Endothelial cell of umbilical vein (primary cell): ENCODE measurements around the gene AKAP13. TPM values are rescaled to one million over a fixed set of nuclear protein-coding genes. Genes with fewer than 3 reads are reported as not detected.

Source experiments
- BruUV-seq: library from RNA; stranded (reverse); fragments of 400-500 nt; replicated peaks from 2 replicates; lab custom pipeline; 2021; lab: Mats Ljungman, UMichigan
- CTCF ChIA-PET: fragments of 300-600, 350-600 bp; sonication (Branson Sonifier 250); formaldehyde crosslinking; loops from one replicate; lab custom pipeline; 2021; ENCODE audit warnings: antibody characterized with exemption, inconsistent platforms; lab: Charles Lee
- POLR2A ChIA-PET: fragments of 300-600, 350-600 bp; sonication (Branson Sonifier 250); formaldehyde crosslinking; loops from one replicate; lab custom pipeline; 2021; ENCODE audit warnings: antibody characterized with exemption, inconsistent platforms; lab: Charles Lee
- DNase-seq: peaks from one replicate; pipeline ENCODE4 v3.0.0-alpha.2; 2011; ENCODE audit warnings: low read depth, low spot score
- FAIRE-seq: peaks from 2 replicates; lab custom pipeline; 2011; peaks lifted over from hg19 to GRCh38; lab: Jason Lieb, UNC
- H2AFZ ChIP-seq: 2 replicates; pipeline ENCODE4 v1.6.0; 2012; ENCODE audit warnings: low read depth, low read length, control low read depth, inconsistent platforms
- H3K27ac ChIP-seq: 2 replicates; pipeline ENCODE4 v1.5.1; 2011; ENCODE audit warnings: low read depth, mild to moderate bottlenecking, control low read depth, low read length, moderate library complexity; ENCODE audit not compliant: insufficient read depth
- H3K27me3 ChIP-seq, 2 experiments: 2 replicates each; pipeline versions ENCODE4 v1.6.0 to v1.6.1; 2011; ENCODE audit warnings: low read length in 2 of 2, mixed read lengths in 1 of 2; ENCODE audit not compliant: control insufficient read depth in 2 of 2, insufficient read depth in 2 of 2
- H3K36me3 ChIP-seq, 2 experiments: 2 replicates in 1 of 2; 3 replicates in 1 of 2; pipeline ENCODE4 v1.5.1; 2011; ENCODE audit warnings: low read length in 2 of 2, mild to moderate bottlenecking in 1 of 2, moderate library complexity in 1 of 2; ENCODE audit not compliant: control insufficient read depth in 2 of 2, insufficient read depth in 2 of 2; ENCODE audit errors: extremely low read depth in 1 of 2
- H3K4me1 ChIP-seq: 3 replicates; pipeline ENCODE4 v1.5.1; 2011; ENCODE audit warnings: mild to moderate bottlenecking, low read length; ENCODE audit not compliant: control insufficient read depth, insufficient read depth; ENCODE audit errors: extremely low read depth
- H3K4me2 ChIP-seq: 2 replicates; pipeline ENCODE4 v1.6.1; 2011; ENCODE audit warnings: low read length, control low read depth, mixed read lengths; ENCODE audit not compliant: insufficient read depth
- H3K4me3 ChIP-seq, 3 experiments: fragments of 200-600 bp in 1 of 3; sonication (generic), shearing (Covaris generic) in 1 of 3; replicated peaks in 1 of 3; 2 replicates each; pipeline ENCODE4 v1.5.1; 2011 to 2016; ENCODE audit warnings: control low read depth in 3 of 3, low read length in 3 of 3, mild to moderate bottlenecking in 2 of 3, inconsistent platforms in 1 of 3, low read depth in 1 of 3, moderate library complexity in 1 of 3; ENCODE audit not compliant: insufficient read depth in 1 of 3
- H3K79me2 ChIP-seq: 2 replicates; pipeline ENCODE4 v1.6.0; 2012; ENCODE audit warnings: low read length, inconsistent platforms; ENCODE audit not compliant: control insufficient read depth, insufficient read depth
- H3K9ac ChIP-seq: replicated peaks from 2 replicates; pipeline ENCODE3; 2011; ENCODE audit warnings: low read length, control low read depth; ENCODE audit not compliant: insufficient read depth; ENCODE audit errors: extremely low read depth
- H3K9me1 ChIP-seq: replicated peaks from 3 replicates; pipeline ENCODE4 v1.6.0; 2011; ENCODE audit warnings: mild to moderate bottlenecking, low read length; ENCODE audit not compliant: control insufficient read depth, insufficient read depth; ENCODE audit errors: extremely low read depth
- H3K9me3 ChIP-seq: replicated peaks from 2 replicates; pipeline ENCODE4 v1.5.1; 2012; ENCODE audit warnings: low read length, inconsistent platforms; ENCODE audit not compliant: control insufficient read depth, insufficient read depth
- H4K20me1 ChIP-seq: replicated peaks from 2 replicates; pipeline ENCODE3; 2011; ENCODE audit warnings: mild to moderate bottlenecking, low read length; ENCODE audit not compliant: control insufficient read depth, insufficient read depth; ENCODE audit errors: extremely low read depth
- EZH2 ChIP-seq: IDR thresholded peaks from 2 replicates; pipeline ENCODE4 v1.6.1; 2012; ENCODE audit warnings: borderline replicate concordance, low read depth, mild to moderate bottlenecking, moderate library complexity, low read length, inconsistent platforms; ENCODE audit not compliant: severe bottlenecking
- FOS ChIP-seq: IDR thresholded peaks from 2 replicates; pipeline ENCODE4 v1.6.1; 2011; ENCODE audit warnings: mild to moderate bottlenecking, low read length, moderate library complexity, borderline replicate concordance; ENCODE audit not compliant: insufficient read depth
- GATA2 ChIP-seq: IDR thresholded peaks from 2 replicates; pipeline ENCODE4 v1.7.0; 2011; ENCODE audit warnings: low read depth, mild to moderate bottlenecking, moderate library complexity, mixed read lengths, low read length; ENCODE audit not compliant: insufficient read length, insufficient read depth
- JUN ChIP-seq: IDR thresholded peaks from 2 replicates; pipeline ENCODE4 v1.6.1; 2011; ENCODE audit warnings: borderline replicate concordance, low read depth; ENCODE audit not compliant: insufficient read length, insufficient read depth
- MYC ChIP-seq: IDR thresholded peaks from one replicate; pipeline ENCODE4 v1.6.1; 2011; ENCODE audit warnings: mild to moderate bottlenecking, low read depth, low read length
- POLR2A ChIP-seq: IDR thresholded peaks from 2 replicates; pipeline ENCODE4 v1.6.1; 2012; ENCODE audit warnings: low read depth, mild to moderate bottlenecking, control low read depth, low read length
- POLR2AphosphoS5 ChIP-seq: IDR thresholded peaks from 2 replicates; pipeline ENCODE4 v1.6.1; 2012; ENCODE audit warnings: low read depth, mild to moderate bottlenecking, control low read depth, low read length, moderate library complexity; ENCODE audit not compliant: insufficient read depth
- dilution Hi-C: fragments of 300-500 bp; cut with MboI; formaldehyde crosslinking; loops from one replicate; pipeline ENCODE4 v1.15.0; 2019; ENCODE audit warnings: low sequenced_read_pairs; ENCODE audit not compliant: extremely low pct_ligation_motif_present
- intact Hi-C: fragments of 100-400 bp; cut with micrococcal nuclease; formaldehyde crosslinking; loops from one replicate; pipeline ENCODE4 v1.10.0; 2022
- polyA plus RNA-seq, 4 experiments: library from polyadenylated mRNA; depleted of rRNA in 3 of 4; stranded (reverse) in 3 of 4; unstranded in 1 of 4; fragments of >200 nt; gene quantifications; 2 replicates each; pipeline versions ENCODE4 v1.2.1 to v1.2.3, GENCODE V29; 2011 to 2012; ENCODE audit warnings: missing spikeins in 1 of 4
- total RNA-seq: library from RNA; stranded (reverse); gene quantifications from 2 replicates; pipeline ENCODE4 v1.2.3, GENCODE V29; 2021
- TF ChIP-seq, protein P1 (sequence below), 2 donors: IDR thresholded peaks; 1 replicate in 1 of 2; 2 replicates in 1 of 2; pipeline ENCODE4 v1.5.1; 2011; ENCODE audit warnings: low read length in 2 of 2, mild to moderate bottlenecking in 2 of 2, moderate library complexity in 2 of 2, control low read depth in 1 of 2, inconsistent platforms in 1 of 2, low read depth in 1 of 2; ENCODE audit not compliant: insufficient read depth in 1 of 2; ENCODE audit errors: extremely low read depth in 1 of 2
- TF ChIP-seq, protein P2 (sequence below): IDR thresholded peaks from 2 replicates; pipeline ENCODE4 v1.6.1; 2011; ENCODE audit not compliant: insufficient read depth, insufficient read length

AKAP13 gene
- total and polyA plus RNA-seq, 2 donors (not counting 3 experiments of a cell fraction or from before 2014, with no cell fraction given) = 22.8 to 87.8 TPM

DNA sequence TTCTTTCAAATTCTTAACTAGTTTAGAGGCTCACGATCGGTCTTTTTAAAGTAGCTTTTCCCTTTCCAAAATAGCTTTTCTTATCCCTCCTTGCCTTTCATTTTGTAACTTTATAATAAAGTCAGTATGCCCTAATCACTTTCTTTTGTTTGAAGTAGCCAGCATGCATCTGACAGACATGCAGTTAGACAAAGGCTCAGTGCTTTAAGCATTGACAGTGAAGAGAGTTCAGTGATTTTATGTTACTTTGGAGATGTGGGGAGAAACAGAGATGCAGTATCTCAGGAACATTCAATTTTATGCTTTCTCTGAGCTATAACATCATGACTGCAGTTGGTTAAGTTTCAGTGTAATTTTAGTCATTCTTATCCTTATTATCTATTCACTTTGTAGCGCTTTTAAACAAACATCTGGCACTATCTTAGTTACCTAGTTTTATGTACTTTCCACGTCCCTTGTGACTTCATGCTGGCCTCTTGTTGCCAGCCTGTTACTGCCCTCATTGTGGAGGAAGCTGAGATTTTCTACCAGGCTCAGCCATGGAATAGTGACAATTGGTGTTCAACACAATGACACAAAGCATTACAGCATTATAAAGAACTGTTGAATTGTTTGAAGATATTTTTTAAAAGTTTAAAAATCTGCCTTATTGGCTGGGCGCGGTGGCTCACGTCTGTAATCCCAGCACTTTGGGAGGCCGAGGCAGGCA, 90.3 kb downstream of the AKAP13 start:
- Histone ChIP-seq H2AFZ (no peak overlapping the region), H3K27me3 (no peaks in the 10 kb centered on the region), H3K4me1 (peaks cover 11% of the 10 kb centered on the region), H3K36me3 (no peaks in the 10 kb centered on the region), H3K79me2 (peaks cover 36% of the 10 kb centered on the region), H3K9me3 (no peaks in the 10 kb centered on the region), H3K4me2 (no peak overlapping the region), H3K4me3 (no peak overlapping the region), H3K9ac (no peak overlapping the region), H3K9me1 (no peaks in the 10 kb centered on the region), H4K20me1 (peaks cover 13% of the 10 kb centered on the region), H3K27ac (no peak overlapping the region)
- dilution Hi-C loops (no loop called here), intact Hi-C loops (no loop called here)
- POLR2A ChIA-PET = interaction anchor here (0.7 kb wide), 1 partner anchor 205 kb away, joined by 3 read pairs; no protein-coding TSS in a partner anchor
- no TSS peak for BruUV-seq
- FAIRE-seq (no peak), DNase-seq (no peak)
- CTCF ChIA-PET = interaction anchor here (1.1 kb wide), 1 partner anchor 174 kb away, joined by 3 read pairs; no protein-coding TSS in a partner anchor
- TF ChIP-seq MYC (no peak), JUN (no peak), POLR2AphosphoS5 (no peak), POLR2A (no peak), EZH2 (no peak), FOS (no peak), GATA2 (no peak)
- TF ChIP-seq, protein P1, sequence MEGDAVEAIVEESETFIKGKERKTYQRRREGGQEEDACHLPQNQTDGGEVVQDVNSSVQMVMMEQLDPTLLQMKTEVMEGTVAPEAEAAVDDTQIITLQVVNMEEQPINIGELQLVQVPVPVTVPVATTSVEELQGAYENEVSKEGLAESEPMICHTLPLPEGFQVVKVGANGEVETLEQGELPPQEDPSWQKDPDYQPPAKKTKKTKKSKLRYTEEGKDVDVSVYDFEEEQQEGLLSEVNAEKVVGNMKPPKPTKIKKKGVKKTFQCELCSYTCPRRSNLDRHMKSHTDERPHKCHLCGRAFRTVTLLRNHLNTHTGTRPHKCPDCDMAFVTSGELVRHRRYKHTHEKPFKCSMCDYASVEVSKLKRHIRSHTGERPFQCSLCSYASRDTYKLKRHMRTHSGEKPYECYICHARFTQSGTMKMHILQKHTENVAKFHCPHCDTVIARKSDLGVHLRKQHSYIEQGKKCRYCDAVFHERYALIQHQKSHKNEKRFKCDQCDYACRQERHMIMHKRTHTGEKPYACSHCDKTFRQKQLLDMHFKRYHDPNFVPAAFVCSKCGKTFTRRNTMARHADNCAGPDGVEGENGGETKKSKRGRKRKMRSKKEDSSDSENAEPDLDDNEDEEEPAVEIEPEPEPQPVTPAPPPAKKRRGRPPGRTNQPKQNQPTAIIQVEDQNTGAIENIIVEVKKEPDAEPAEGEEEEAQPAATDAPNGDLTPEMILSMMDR (IDR thresholded peaks at IDR 0.05; ENCODE audit: extremely low read depth in 1 of 2, insufficient read depth in 1 of 2, low read depth in 1 of 2, low read length in 2 of 2) = no peak
- TF ChIP-seq, protein P2, sequence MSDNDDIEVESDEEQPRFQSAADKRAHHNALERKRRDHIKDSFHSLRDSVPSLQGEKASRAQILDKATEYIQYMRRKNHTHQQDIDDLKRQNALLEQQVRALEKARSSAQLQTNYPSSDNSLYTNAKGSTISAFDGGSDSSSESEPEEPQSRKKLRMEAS = no peak
